GM21717 (cell line): ENCODE results near the gene GABBR2.

Experiments used
- ATAC-seq: cut with Tn5 transposase; IDR thresholded peaks from one replicate; pipeline ENCODE4 v1.9.1; 2021; ENCODE audit warnings: mild to moderate bottlenecking, moderate library complexity; ENCODE audit not compliant: unreplicated experiment

Gene GABBR2

DNA sequence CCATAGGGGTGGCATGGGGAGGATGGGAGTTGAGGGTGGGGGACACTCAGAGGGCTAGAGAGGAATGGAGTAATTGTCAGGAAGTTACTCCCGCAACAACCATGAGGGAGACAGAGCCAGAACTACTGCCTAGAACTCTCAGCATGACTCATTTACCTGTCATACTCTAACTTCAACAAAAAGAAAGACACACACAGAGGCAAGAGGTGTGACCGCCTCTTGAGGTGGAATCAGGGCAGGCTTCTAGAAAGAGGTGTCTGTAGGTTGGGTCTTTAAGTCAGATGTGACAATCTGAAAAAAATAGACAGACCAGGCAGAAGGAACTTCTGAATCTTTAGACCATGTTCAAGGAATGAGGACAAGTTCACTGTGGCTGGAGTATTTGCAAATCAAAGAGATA is 73.4 kb downstream of the GABBR2 start:
- ATAC-seq: no peak

DNA sequence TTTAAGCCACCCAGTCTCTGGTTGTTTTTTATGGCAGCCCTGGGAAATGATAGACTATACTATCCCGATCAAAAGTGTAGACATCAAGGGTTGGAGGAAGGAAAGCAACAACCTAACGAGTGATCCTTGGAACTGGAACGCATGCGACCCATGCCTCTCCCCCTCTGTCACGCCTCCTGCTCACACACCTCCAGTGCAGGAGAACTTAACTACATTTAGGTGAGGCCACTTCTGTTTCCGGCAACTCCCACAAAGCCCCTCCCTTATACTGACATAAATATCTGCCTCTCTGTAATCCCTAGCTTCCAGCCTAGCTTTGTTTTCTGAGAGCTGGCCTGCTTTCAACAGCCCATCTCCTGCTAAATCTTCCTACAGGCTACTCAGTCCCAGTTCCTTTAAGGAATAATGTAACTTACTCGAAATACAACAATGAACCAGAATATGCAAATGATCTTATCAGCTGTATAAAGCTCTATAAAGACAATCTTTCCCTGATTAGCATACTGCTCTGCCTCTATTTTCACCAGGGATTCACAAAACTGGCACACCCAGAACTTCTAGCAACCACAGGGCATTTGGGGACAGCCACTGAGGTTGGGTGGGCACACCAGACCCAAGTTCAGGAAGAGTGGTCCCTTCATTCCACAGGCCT is 73.9 kb downstream of the GABBR2 start:
- no peak for ATAC-seq

DNA sequence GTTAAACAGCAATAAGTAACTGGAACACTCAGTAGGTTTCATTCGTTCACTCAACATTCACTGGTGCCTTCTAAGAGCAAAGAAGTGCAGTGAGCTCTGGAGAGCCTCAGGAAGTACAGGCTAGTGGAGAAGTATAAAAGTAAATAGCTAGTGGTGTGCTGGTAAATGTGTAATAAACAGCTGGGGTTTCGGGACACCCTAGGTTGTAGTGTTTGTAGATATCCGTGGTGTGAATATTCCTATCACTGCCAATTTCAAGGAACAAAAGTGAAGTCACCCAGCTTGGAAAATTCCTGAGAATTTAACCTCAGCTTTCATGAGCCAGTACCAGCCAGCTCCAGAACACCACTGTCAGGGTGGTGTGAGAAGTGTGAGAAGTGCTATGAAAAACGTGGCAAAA is 75.9 kb downstream of the GABBR2 start:
- no peak for ATAC-seq

DNA sequence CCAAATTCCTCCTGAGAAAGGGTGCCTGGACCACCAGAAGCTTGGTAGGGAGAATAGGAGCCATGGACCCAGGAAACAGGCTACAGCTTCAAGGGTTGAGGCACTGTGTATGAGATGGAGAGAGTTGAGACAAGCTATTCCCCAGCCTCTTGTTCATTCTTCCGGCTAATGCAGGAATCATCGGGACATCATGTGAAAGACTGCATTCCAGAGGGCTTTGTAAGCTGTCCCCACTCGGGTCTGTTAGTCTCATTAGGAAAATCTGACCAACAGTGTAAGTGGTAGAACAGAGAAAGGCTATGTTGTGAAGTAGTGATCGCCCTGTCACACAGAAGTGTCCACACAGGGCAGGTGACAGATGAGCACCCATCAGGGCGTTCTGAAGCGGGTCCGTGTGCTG is 81.4 kb downstream of the GABBR2 start:
- ATAC-seq: no peak

DNA sequence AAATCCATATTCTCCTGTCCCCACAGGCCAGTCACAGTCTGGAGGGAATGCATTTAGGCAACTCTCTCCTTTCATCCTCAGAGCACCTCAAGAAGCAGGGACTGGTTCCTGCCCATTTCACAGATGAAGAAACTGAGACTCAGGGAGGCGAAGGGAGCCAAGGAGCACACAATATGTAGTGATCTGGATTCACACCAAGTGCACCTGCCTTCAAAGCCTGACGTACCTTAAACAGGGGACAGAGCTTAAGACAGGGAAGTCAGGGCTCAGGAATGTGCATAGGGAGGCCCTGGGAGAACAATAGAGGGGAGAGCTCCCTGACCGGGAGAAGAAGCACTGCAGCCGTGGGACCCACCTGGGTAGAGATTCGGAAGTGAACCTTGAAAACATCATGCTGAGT is 83.0 kb downstream of the GABBR2 start:
- ATAC-seq: no peak

DNA sequence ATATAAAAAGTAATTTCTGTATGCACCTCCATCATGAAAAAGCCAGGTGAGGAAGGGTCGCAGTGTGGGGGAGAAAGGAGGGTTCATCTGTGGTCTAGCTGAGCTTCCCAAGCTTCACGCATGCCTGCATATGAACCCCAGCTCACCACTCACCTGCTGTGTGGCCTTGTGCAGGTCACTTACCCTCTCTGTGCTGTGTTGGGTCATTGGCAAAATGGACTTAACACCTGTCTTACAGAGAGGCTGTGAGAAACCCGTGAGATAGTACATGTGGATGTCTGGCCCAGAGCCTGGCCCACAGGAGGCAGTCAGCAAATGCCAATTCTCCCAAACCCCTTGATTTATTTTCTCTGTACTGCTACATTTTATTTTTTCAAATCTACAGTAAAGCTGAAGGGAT is 88.9 kb downstream of the GABBR2 start:
- ATAC-seq: no peak

DNA sequence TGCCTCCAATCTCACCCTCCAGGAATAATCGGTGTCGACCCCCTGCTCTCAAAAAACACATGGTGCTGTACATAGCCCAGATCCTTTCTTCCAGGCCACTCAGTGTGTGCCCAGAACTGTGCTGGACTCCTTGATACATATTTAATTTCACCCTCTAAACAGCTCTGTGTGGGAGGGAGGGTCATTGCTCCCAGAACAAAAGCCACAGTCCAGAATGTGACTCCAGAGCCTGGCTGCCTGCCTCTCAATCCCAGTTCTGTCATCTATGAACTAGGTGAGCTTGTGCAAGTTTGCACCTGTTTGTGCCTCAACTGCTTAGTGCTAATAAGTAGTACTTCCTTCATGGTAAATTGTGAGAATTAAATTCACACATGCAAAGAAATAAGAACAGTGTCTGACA is 93.1 kb downstream of the GABBR2 start:
- ATAC-seq: no peak

DNA sequence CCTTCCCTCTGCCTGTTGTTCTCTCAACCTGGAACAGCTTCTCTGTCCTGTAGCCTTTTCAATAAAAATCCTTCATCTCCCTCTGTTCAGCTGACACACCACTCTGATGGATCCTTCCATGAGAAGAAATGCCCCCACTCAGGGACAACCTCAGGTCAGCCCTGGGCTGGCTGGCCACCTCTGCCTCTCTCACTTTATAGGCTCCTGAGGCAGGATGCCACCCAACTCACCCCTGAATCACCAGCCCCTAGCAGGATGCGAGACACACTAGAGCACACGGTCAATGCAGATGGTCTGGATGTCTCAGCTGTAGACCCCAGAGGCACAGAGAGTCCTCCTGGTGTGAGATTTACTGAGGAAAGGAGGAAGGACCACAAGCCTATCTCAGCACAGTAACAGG is 93.8 kb downstream of the GABBR2 start:
- ATAC-seq: no peak

DNA sequence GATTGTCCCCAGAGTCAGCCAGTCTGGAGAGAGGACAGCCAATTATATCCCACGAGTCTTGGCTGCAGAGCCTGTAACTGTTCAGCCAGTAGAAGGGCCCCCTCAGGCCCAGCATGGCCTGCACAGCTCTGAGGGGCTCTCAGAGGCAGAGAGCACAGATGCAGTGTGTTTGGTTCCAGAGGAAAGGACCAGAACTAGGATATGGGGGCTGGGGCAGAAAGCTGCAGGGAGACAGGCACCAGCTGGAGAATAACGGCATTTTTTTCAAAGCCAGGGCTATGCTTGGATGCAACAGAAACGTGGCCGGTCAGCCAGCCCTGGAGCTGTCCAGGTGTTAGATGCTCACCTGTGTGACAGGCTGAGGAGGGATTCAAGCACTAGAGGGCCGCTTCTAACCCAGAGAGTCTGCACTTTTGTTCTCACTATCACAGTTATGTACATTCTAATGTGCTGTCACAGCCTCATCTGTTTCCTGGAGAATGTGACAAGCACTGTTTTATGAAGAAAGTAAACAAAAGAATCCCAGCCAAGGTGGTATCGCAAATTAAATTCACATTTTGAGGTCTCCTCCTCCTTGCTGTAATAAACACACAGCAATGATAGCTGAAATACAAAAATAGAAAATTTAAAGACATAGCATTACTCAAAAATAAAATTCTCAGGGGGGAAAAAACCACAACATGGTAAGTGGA is 96.5 kb downstream of the GABBR2 start:
- ATAC-seq: no peak

DNA sequence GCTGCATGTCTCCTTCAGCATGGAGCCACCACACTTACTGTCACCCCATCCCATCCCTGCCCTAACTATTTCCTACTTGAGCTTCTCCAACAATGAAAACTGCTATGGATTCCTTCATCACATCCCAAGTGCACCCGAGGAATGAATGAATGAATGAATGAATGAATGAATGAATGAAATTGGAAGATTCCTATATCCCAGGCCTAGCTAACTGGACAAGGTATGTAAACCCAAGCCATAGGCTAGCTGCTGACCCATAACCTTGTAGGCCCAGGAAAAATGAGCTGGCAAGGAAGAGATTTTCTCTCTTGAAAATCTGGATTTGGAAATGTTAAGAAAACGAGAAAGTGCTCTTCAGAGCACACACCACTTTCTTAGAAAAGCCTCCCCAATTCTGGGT is 97.4 kb downstream of the GABBR2 start:
- ATAC-seq: no peak

DNA sequence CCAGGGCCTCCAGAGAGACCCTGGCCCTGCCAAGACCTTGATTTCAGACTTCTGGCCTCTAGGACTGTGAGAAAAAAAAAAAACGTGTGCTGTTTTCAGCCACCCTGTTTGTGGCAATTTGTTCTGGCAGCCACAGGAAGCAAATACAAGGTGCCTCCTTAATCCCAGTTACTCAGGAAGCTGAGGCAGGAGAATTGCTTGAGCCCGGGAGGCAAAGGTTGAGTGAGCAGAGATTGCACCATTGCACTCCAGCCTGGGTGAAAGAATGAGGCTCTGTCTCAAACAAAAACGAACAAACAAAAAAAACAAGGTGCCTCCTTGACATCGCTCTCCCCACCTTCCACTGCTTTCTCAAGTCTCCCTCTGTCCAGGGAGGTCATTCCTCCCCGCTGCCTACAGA is 98.0 kb downstream of the GABBR2 start:
- ATAC-seq: no peak

DNA sequence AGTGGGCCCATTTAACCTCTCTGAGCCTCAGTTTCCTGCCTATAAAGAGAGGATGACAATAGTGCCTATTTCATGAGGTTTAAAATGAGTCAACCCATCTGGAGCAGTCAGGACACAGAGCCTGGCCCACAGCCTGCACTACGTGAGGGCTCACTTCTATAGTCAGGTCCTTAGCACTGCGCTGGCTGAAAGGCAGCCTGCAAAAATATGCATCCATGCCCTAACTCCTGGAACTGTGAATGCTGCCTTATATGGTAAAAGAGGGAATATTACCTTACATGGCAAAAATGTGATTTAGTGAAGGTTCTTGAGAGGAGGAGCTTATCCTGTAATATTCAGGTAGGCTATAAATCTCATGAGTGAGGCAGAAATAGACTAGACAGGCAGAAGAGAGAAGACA is 98.5 kb downstream of the GABBR2 start:
- ATAC-seq: no peak

DNA sequence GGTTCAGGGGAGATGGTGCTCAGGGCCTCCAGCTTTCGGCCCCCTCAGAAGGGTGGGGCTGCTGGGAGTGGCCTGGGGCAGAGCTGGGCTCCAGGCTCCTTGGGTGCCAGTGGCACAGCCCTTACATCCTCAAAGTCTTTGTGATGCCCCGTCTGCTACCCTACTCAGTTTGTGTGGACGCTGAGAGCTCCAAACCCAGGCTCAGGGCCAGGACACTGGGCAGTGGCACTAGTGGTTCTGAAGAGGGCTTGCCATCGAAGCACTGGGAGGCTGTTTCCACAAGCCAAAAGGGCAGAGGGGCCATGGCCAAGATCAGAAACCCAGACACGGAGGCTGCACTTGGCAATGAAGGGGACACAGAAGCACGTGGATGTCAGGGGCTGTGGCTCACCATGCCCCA is 99.1 kb downstream of the GABBR2 start:
- no peak for ATAC-seq

DNA sequence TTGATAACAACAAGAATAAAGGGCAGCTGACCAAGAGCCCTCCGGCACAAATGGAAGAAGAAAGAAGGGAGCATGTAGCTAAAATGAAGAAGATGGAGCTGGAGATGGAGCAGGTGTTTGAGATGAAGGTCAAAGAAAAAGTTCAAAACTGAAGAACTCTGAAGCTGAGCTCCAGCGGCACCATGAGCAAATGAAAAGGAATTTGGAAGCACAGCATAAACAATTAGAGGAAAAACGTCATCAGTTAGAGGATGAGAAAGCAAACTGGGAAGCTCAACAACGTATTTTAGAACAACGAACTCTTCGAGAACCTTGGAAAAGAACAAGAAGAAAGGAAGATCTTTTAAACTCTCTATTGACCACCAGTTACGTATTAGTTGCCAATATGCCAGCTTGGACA is 100.9 kb downstream of the GABBR2 start:
- ATAC-seq: no peak

DNA sequence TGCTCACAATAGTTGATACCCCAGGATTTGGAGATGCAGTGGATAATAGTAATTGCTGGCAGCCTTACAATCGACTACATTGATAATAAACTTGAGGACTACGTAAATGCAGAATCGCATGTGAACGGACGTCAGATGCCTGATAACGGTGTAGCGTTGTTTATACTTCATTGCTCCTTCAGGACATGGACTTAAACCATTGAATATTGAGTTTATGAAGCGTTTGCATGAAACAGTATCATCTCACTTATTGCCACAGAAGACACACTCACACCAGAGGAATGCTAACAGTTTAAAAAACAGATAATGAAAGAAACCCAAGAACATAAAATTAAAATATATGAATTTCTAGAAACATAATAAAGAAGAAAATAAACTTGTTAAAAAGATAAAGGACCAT is 101.6 kb downstream of the GABBR2 start:
- ATAC-seq: no peak

DNA sequence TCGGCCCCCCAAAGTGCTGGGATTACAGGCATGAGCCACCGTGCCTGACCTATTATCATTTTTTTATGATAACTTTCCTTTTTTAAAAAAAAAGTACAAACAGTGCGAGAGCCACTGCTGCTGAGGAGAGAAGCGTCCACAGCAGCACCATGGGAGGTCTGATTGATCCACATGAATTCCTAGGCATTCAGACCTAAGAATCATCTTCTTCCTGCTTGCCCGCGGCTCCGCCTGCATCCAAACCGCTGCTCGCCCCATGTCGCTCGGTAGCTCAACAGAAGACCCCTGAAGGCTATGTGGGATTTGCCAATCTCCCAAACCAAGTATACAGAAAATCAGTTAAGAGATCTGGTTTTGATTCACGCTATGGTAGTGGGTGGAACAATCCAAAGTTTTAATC is 102.0 kb downstream of the GABBR2 start:
- ATAC-seq: no peak

DNA sequence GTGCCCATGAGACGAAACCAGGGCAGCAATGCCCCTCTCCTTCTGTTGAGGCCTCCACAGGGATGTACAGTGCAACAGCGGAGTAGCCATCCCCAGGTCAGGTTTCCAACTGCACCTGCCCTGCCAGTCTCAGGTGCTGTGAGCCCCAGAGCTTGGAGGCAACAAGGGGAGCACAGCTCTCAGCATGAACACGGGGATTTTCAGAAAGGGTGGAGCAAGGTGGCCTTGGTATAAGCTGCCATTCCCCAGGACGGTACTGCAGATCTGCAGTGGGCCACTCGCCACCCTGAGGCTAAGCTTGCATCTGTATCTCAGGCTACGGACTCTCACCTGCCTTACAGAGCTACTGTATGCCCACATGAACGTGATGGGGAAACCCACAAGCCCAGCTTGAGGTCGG is 103.6 kb downstream of the GABBR2 start:
- no peak for ATAC-seq

DNA sequence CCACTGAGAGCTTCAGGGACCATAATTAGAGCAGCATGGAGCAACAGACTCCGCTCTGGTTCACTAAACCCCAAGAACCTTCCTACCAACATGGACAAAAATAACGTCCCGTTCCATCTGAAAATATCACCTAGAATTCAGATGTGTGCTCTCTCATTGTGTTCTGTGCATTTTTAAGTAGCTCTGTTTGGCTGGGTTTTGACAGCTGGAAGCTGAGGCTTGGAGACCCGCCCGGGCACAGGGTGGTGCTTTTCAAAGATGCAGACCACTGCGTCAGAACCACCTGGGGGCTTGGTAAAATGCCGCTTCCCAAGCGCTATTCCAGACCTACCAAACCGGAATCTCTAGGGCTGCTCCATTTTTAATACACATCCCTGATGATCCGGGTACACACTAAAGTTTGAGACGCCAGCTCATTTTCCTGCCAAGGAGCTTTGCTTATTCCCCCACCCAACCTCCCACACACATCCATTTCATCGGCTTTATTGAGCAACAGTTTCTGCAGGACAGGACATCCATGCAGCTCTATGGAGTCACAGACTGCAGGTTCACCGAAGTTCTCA is 104.8 kb downstream of the GABBR2 start:
- no peak for ATAC-seq

DNA sequence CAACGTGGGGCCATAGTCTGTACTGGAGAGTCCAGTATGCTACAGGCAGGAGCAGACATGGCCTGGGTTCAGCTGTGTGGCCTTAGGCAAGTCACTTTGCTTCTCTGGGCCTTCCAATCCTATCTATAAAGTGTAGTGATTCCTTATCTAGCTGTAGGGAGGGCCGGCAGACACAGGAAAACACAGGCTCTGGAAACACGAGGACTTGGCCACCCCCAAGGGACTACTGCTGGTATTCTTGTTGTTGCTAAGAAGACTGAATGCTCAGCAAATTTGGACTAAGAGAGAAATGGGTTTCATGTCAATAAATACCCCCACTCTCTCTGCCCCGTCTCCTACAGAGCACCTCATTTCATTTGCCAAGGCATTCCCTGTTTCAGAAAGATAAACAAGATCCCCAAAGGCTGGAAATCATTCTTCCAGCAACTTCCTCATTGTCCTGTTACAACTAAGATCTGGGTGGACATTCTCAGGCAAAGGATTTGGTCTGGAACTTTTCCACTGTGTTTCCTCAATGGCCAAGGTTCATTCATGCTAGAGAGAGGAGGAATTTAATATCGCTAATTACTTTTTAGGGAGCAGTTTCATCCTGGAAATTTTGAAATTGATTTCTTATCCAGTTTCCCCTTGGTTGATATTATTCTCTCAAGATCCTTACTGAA is 105.8 kb downstream of the GABBR2 start:
- ATAC-seq: no peak

DNA sequence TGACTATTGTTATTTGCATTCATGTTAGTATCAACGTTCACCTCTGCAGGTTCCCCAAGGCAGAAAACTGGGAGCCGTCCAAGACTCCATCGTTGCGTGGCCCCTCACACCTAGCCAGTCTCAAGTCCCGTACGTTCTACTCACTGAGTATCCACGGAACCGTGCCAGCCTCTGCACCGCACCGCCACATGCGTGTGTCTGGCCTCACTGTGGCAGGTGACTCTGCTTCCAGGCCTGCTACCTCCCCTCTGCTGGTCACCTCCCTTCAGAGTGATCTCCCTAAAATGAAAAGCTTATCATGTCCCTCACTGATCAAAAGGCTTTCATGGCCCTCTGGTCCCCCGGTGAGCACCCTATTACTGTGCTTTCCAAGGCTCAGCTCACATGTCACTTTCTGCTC is 108.1 kb downstream of the GABBR2 start:
- ATAC-seq: no peak

DNA sequence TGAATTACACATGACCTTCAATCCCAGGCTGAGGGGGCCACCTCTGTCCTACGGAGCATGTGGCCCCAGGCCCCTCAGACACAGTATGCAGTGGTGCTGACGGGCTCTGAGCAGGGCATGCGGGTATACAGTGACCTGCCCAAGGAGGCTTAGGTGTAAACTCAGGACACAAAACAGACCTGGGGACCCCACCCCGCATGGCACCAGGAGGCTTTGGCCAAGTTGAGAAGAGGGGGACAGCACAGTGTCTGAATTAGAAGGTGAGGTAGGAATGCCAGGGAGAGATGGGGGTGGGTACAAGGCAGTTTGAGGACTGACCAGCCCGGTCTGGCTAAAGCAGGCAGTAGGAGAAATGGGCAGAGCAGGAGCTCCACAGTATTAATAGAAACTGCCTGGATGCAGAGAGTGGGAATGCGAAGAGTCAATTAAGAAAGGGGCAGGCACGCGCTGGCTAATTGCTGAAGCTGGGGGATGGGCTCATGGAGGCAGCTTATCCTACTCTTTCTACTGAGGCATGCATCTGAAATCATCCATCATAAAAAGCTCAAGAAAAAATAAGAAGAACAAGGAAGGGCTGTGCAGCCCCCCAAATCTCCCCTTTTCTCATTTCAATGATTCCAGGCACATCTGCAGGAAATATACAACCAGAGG is 109.0 kb downstream of the GABBR2 start:
- ATAC-seq: no peak

DNA sequence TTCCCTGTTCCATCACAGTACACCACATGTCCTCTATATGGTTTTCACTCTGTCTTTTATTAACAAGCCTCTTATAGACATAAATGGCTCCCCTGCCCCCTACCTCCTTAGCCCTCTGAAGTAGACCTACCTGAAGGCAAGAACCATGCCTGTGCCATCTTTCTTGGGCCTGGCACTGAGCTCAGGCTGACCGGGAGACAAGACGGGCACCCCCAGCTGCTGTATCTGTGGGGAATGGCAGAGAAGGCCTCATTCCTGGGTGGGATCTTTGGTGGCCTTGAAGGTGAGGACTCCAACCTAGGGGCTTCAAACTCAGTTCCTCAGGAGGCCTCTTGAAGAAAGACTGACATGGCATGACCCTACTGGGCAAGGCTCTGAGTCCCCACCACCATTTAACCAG is 109.9 kb downstream of the GABBR2 start:
- no peak for ATAC-seq
